Astrocyte of the spinal cord (primary cell): ENCODE measurements around the gene ASPM.

ENCODE experiments used
- DNase-seq: peaks from one replicate; pipeline ENCODE4 v3.0.0; 2011; ENCODE audit warnings: low read depth, low spot score
- H3K4me3 ChIP-seq: 2 replicates; pipeline ENCODE4 v1.5.1; 2011; ENCODE audit warnings: low read depth, mild to moderate bottlenecking, low read length, moderate library complexity
- in situ Hi-C: cut with HindIII; loops from 2 replicates; pipeline ENCODE4 v1.10.0; 2017; ENCODE audit warnings: low sequenced_read_pairs
- TF ChIP-seq, protein P1 (sequence below): IDR thresholded peaks from 2 replicates; pipeline ENCODE4 v1.5.1; 2012; ENCODE audit warnings: low read depth, mild to moderate bottlenecking, low read length, inconsistent platforms

The ASPM gene

DNA sequence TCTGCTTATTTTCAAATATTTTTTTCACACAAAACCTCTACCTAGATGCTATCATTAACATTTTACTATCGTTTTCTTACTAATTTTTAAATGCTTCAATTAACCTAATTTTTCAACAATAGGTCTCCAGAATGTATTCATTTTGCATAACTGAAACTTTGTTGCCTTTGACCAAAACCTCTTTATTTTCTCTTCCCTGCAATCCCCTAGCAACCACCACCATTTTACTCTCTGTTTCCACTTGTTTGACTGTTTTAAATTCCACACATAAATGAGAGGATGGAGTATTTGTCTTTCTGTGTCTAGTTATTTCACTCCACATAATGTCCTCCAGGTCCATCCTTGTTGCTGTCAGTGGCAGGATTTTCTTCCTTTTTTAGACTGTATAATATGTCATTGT, 69.9 kb downstream of the ASPM start:
- H3K4me3 ChIP-seq = no peak overlapping the region
- TF ChIP-seq, protein P1, sequence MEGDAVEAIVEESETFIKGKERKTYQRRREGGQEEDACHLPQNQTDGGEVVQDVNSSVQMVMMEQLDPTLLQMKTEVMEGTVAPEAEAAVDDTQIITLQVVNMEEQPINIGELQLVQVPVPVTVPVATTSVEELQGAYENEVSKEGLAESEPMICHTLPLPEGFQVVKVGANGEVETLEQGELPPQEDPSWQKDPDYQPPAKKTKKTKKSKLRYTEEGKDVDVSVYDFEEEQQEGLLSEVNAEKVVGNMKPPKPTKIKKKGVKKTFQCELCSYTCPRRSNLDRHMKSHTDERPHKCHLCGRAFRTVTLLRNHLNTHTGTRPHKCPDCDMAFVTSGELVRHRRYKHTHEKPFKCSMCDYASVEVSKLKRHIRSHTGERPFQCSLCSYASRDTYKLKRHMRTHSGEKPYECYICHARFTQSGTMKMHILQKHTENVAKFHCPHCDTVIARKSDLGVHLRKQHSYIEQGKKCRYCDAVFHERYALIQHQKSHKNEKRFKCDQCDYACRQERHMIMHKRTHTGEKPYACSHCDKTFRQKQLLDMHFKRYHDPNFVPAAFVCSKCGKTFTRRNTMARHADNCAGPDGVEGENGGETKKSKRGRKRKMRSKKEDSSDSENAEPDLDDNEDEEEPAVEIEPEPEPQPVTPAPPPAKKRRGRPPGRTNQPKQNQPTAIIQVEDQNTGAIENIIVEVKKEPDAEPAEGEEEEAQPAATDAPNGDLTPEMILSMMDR = no peak
- no peak for DNase-seq
- in situ Hi-C loops = no loop called here

DNA sequence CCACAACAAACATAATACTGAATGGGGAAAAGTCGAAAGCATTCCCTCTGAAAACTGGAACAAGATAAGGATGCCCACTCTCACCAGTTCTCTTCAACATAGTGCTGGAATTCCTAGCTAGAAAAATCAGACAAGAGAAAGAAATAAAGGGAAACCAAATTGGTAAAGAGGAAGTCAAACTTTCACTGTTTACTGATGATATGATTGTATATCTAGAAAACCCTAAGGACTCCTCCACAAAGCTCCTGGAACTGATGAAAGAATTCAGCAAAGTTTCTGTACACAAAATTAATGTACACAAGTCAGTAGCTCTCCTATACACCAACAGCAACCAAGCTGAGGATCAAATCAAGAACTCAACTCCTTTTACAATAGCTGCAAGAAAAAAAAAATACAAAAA, 72.5 kb downstream of the ASPM start:
- H3K4me3 ChIP-seq = no peak overlapping the region
- TF ChIP-seq, protein P1 = no peak
- in situ Hi-C loops = no loop called here
- no peak for DNase-seq

DNA sequence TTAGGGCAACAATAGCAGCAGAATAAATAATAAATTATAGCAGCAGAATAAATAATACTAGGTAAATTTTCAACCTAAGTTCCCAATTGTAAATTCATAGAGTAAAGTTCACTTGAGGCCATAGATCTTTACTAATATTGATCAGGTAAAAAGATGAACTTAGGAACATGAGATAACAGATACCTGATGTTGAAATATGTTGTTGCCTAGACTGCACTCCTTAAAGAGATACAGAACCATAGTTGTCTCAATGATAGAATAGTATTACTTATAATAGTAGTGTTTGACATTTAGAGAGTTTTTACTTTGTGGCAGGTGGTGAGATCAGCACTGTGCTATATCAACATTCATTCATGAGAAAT, 79.0 kb downstream of the ASPM start:
- TF ChIP-seq, protein P1 = no peak
- no peak for DNase-seq
- in situ Hi-C loops = no loop called here

DNA sequence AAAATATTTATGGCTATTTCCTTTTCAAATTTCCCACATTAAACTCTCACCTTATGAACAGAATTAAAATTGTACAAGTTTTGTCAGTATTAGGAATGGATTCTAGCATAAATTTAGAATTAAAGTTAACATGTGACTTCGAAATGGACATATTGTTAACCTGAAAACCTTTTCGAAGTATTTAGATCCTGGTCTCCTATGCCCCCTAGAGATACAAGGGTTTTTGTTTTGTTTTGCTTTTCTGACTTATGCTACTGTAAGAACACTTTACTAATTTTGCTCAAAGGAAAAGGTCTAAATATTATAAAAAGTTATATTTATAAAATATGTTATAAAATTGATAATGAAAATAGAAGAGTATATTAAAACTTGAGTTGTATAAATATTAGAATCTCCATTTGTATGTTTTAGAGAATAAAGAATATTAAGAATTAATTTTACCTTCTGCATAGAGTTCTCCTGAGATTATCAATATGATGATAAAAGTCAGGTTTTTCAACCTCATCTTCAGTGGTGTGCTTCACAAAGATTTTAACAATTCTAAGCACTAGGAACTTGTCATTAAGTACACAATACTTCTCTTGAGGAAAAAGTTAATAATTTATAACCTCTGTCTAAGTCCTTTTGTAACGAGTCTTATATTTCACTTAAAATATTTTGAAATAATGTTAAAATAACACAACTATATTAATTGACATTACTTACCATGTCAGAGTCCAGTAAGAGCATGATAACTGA, 79.6 kb downstream of the ASPM start, which contains the start of gene F13B:
TSS of gene F13B (minus strand) at position 542 of the 738 bp plus-strand sequence. CDS start at position 505, 37 bp downstream.
- H3K4me3 ChIP-seq = no peak within 1 kb of the TSS
- DNase-seq = no peak
- in situ Hi-C loops = no loop called here
- TF ChIP-seq, protein P1 = no peak

More for the DNA sequence above, 79.0 kb downstream of the ASPM start:
- H3K4me3 ChIP-seq = no peak overlapping the region

DNA sequence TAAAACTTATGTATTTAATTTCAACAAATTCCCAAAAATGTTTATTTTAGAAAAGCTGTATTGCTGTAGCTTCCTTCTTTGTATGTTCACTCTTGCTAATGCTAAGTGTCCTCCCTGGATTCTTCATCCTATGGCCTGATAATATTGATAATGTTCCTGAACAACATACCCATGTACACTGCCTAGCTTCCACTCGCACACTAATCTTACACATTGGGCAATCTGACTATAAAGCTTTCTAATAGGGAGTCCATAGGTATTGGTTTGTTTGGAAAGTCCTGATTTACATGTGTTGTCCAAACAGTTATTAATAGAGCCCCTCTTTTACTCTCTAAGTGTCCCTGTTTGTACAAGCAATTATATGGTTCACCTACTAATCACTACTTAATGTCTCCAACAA, 80.2 kb downstream of the ASPM start:
- H3K4me3 ChIP-seq = no peak overlapping the region
- no peak for DNase-seq
- in situ Hi-C loops = no loop called here
- TF ChIP-seq, protein P1 = no peak

DNA sequence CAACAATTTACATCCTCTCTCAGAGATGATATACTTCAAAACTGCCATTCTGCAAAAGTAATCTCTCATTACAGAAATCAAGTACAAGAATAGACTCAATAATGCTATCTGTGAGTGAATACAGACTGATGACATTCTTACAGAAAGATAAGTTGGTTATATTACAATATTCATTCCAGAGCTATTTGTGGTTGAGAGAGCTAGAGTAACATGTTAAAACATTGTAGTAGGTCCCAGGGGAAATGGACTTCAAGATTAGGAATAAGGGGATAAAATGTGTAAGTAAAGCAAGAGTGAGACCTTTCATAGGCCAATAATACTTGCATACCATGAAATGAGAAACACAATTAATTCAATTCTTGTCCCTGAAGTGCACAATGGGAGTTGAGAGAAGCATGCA, 80.9 kb downstream of the ASPM start:
- TF ChIP-seq, protein P1 = no peak
- no peak overlapping the region for H3K4me3 ChIP-seq
- in situ Hi-C loops = no loop called here
- peak; percentile 20 for DNase-seq
